ENCODE results near the gene KCNC3.

Gene KCNC3

GRCh38 chr19:50329146-50329925 is at the start of gene KCNC3 (continued):
- TF ChIP-seq ZNF398 (tag by site-specific recombination; IDR thresholded peaks at IDR 0.05): no peak
- TF ChIP-seq GLI4 (tag by site-specific recombination; IDR thresholded peaks at IDR 0.05): no peak
- TF ChIP-seq SALL2 (tag by site-specific recombination; IDR thresholded peaks at IDR 0.05; ENCODE audit: borderline replicate concordance): no peak
- no peak for TF ChIP-seq ZNF510 (tag by site-specific recombination; IDR thresholded peaks at IDR 0.05; ENCODE audit: insufficient replicate concordance)
- TF ChIP-seq ZNF121 (tag by site-specific recombination; IDR thresholded peaks at IDR 0.05): no peak; the same call in 1 of the 2 replicates
- no peak for TF ChIP-seq TSHZ1 (tag by site-specific recombination; IDR thresholded peaks at IDR 0.05; ENCODE audit: borderline replicate concordance)
- no peak for TF ChIP-seq ZNF202 (tag by site-specific recombination; IDR thresholded peaks at IDR 0.05; ENCODE audit: borderline replicate concordance)
- TF ChIP-seq PRDM1 (tag by site-specific recombination; IDR thresholded peaks at IDR 0.05): peak; percentile 66
- no peak for TF ChIP-seq ZNF394 (tag by site-specific recombination; IDR thresholded peaks at IDR 0.05; ENCODE audit: borderline replicate concordance)
- TF ChIP-seq SP7 (tag by site-specific recombination; IDR thresholded peaks at IDR 0.05): peak; percentile 60
- TF ChIP-seq ZIC2 (tag by site-specific recombination; IDR thresholded peaks at IDR 0.05): no peak
- TF ChIP-seq ZNF513 (tag by site-specific recombination; IDR thresholded peaks at IDR 0.05): no peak
- TF ChIP-seq ZSCAN4 (tag by site-specific recombination; IDR thresholded peaks at IDR 0.05): no peak
- no peak for TF ChIP-seq ZNF211 (tag by site-specific recombination; IDR thresholded peaks at IDR 0.05; ENCODE audit: low read depth)
- TF ChIP-seq ZNF24 (tag by site-specific recombination; IDR thresholded peaks at IDR 0.05): peak; percentile 54; the same call in 1 of the 2 replicates

GRCh38 chr19:50378863-50379236 is 49.7 kb upstream of the KCNC3 start:
- Histone ChIP-seq H3K9me3 (ENCODE audit: control insufficient read depth, insufficient read depth, low read depth, low read length) (no peaks in the 10 kb centered on the region), H3K4me3 (ENCODE audit: low read depth, low read length) (no peak overlapping the region), H3K4me1 (ENCODE audit: control insufficient read depth, insufficient read depth, low read length) (0 out of 2 replicates have a peak, but pooled peaks cover 2% of the 10 kb centered on the region), H3K36me3 (ENCODE audit: control insufficient read depth in 2 of 2, insufficient read depth in 1 of 2, low read length in 2 of 2) (peaks cover 7 to 52% of the 10 kb centered on the region in 2 experiments; a peak in 2 of 3 replicates), H3K27ac (ENCODE audit: extremely low read depth, low read depth, low read length) (no peak overlapping the region)
- ChIA-PET CTCF (no interaction called here), POLR2A (interaction anchor here (0.5 kb wide), 1 partner anchor 1816 kb away, joined by 3 read pairs; no protein-coding TSS in a partner anchor)
- TF ChIP-seq HOXD13 (CRISPR knock-in tag; IDR thresholded peaks at IDR 0.05; ENCODE audit: borderline replicate concordance) (no peak), ZNF24 (tag by site-specific recombination; IDR thresholded peaks at IDR 0.05) (no peak), ZBTB8A (tag by site-specific recombination; IDR thresholded peaks at IDR 0.05) (no peak), SP7 (tag by site-specific recombination; IDR thresholded peaks at IDR 0.05) (no peak), ZNF707 (tag by site-specific recombination; IDR thresholded peaks at IDR 0.05) (no peak), GLI2 (tag by site-specific recombination; IDR thresholded peaks at IDR 0.05; ENCODE audit: borderline replicate concordance, low read depth) (no peak), ZNF248 (tag by site-specific recombination; IDR thresholded peaks at IDR 0.05) (no peak), REPIN1 (tag by site-specific recombination; IDR thresholded peaks at IDR 0.05; ENCODE audit: low read depth) (no peak), ZNF548 (tag by site-specific recombination; IDR thresholded peaks at IDR 0.05) (no peak), ZNF37A (tag by site-specific recombination; IDR thresholded peaks at IDR 0.05) (no peak), HOXA7 (CRISPR knock-in tag; IDR thresholded peaks at IDR 0.05; ENCODE audit: borderline replicate concordance) (no peak), RBAK (tag by site-specific recombination; IDR thresholded peaks at IDR 0.05) (no peak), YY1 (tag by site-specific recombination; IDR thresholded peaks at IDR 0.05) (no peak)

Data from HEK293 (cell line).